ENCODE measurements around the gene CLBA1. TPM values are rescaled to one million over a fixed set of nuclear protein-coding genes. Genes with fewer than 3 reads are reported as not detected.

Gene CLBA1
- total and polyA plus RNA-seq, 9 of the 15 experiments (the other 6 are each of a cell fraction or from before 2014, with no cell fraction given), result 0.04 to 3.9 (median 2.6) TPM

DNA sequence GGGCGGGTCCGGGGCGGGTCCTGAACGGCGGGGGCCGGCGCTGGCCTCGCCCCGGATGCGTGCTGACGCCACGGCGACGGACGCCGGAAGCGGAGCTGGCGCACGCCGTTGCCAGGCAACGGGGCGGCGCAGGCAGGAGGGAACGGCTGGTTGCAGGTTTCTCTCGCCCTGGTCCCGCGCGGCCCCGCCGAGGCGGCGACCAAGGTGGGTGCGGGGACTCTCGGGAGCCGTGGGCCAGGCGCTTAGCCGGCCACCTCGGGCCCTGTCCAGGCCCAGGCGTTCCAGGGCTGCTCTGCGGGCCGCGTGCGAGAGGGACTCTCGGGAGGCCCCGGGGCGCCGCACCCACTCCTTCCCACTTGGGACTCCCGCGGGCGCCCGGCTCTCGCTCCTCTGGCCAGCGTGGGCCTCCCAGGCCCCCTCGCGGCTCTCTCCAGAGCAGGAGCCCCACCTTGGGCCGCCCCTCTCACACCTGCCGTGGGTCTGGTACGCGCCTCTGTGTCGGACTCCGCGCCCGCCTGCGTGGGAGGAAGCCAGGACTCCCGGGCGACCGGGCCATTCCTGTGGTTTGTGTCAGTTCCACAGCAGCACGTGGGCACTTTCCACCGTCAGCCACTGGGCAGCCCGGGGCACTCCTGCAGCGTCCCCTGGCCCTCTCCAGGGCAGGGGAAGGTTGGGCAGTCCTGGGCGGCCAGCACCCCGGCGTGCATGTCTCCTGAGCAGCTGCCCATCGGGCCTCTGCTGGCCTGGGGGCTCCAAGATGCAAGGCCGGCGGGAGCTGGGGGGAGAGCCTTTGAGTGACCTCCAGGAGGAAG, at the start of gene CLBA1 (continued):
- TF ChIP-seq RB1 (IDR thresholded peaks at IDR 0.05; ENCODE audit: low read depth), result 0 out of 2 replicates have a peak, but pooled peaks have one; percentile 38
- 0 out of 2 replicates have a peak, but pooled peaks have one; percentile 28 for TF ChIP-seq TGIF2 (CRISPR knock-in tag; IDR thresholded peaks at IDR 0.05)
- peak in 1 of 2 experiments; percentile 85; a peak in 2 of 4 replicates for TF ChIP-seq HDAC1 (IDR thresholded peaks at IDR 0.05)
- no peak for TF ChIP-seq ZNF3 (CRISPR knock-in tag; IDR thresholded peaks at IDR 0.05)
- TF ChIP-seq, protein P1, sequence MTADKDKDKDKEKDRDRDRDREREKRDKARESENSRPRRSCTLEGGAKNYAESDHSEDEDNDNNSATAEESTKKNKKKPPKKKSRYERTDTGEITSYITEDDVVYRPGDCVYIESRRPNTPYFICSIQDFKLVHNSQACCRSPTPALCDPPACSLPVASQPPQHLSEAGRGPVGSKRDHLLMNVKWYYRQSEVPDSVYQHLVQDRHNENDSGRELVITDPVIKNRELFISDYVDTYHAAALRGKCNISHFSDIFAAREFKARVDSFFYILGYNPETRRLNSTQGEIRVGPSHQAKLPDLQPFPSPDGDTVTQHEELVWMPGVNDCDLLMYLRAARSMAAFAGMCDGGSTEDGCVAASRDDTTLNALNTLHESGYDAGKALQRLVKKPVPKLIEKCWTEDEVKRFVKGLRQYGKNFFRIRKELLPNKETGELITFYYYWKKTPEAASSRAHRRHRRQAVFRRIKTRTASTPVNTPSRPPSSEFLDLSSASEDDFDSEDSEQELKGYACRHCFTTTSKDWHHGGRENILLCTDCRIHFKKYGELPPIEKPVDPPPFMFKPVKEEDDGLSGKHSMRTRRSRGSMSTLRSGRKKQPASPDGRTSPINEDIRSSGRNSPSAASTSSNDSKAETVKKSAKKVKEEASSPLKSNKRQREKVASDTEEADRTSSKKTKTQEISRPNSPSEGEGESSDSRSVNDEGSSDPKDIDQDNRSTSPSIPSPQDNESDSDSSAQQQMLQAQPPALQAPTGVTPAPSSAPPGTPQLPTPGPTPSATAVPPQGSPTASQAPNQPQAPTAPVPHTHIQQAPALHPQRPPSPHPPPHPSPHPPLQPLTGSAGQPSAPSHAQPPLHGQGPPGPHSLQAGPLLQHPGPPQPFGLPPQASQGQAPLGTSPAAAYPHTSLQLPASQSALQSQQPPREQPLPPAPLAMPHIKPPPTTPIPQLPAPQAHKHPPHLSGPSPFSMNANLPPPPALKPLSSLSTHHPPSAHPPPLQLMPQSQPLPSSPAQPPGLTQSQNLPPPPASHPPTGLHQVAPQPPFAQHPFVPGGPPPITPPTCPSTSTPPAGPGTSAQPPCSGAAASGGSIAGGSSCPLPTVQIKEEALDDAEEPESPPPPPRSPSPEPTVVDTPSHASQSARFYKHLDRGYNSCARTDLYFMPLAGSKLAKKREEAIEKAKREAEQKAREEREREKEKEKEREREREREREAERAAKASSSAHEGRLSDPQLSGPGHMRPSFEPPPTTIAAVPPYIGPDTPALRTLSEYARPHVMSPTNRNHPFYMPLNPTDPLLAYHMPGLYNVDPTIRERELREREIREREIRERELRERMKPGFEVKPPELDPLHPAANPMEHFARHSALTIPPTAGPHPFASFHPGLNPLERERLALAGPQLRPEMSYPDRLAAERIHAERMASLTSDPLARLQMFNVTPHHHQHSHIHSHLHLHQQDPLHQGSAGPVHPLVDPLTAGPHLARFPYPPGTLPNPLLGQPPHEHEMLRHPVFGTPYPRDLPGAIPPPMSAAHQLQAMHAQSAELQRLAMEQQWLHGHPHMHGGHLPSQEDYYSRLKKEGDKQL (CRISPR knock-in tag; IDR thresholded peaks at IDR 0.05; ENCODE audit: borderline replicate concordance), result no peak
- TF ChIP-seq EGR1 (conservative IDR thresholded peaks at IDR 0.05), result peak; percentile 69
- TF ChIP-seq SAP30 (IDR thresholded peaks at IDR 0.05; ENCODE audit: borderline replicate concordance, insufficient read depth, low read depth, low read length, poor library complexity, severe bottlenecking), result peak; percentile 84
- TF ChIP-seq TAF1 (IDR thresholded peaks at IDR 0.05; ENCODE audit: control insufficient read depth, extremely low read depth, insufficient read depth, low read length, severe bottlenecking), result no peak
- TF ChIP-seq KAT7 (CRISPR knock-in tag; IDR thresholded peaks at IDR 0.05; ENCODE audit: borderline replicate concordance), result 0 out of 2 replicates have a peak, but pooled peaks have one; percentile 62
- peak; percentile 31 to 38; a peak in 2 of 4 replicates for TF ChIP-seq MAZ (CRISPR knock-in tag; conservative IDR thresholded peaks at IDR 0.05 in 1 of 2, IDR thresholded peaks at IDR 0.05 in 1 of 2)
- peak; percentile 85 for TF ChIP-seq GABPA (tag; conservative IDR thresholded peaks at IDR 0.05; ENCODE audit: low read depth)
- peak; percentile 81 for TF ChIP-seq SAFB (IDR thresholded peaks at IDR 0.05; ENCODE audit: borderline replicate concordance, low read depth, low read length)

Data from K562 (cell line).